Measurements from ENCODE around the gene ANKRD7. TPM values are rescaled to one million over a fixed set of nuclear protein-coding genes. Genes with fewer than 3 reads are reported as not detected.

Gene ANKRD7
- total RNA-seq, 1 experiment from 2014 or later: not detected

- DNase-seq (no peak), ATAC-seq (no peak)
- Histone ChIP-seq H3K27ac (ENCODE audit: low read length) (peak overlapping the region; percentile 57), H2AFZ (ENCODE audit: low read length) (peak overlapping the region; percentile 93), H3K36me3 (ENCODE audit: low read depth, low read length) (peaks cover 19% of the 10 kb centered on the region; the same call in 1 of the 2 replicates), H3K79me2 (ENCODE audit: low read length) (peaks cover 49% of the 10 kb centered on the region), H3K4me2 (ENCODE audit: low read length) (peak overlapping the region; percentile 97), H3K27me3 (ENCODE audit: low read length) (no peaks in the 10 kb centered on the region), H3K9ac (ENCODE audit: low read length) (peak overlapping the region; percentile 99), H3K4me3 (ENCODE audit: low read length) (peak overlapping the region; percentile 100), H3K4me1 (ENCODE audit: insufficient read depth, low read length) (peaks cover 21% of the 10 kb centered on the region; the same call in 1 of the 2 replicates), H3K9me3 (ENCODE audit: low read length) (no peaks in the 10 kb centered on the region), H3F3A (ENCODE audit: low read length, unreplicated experiment) (no peaks in the 10 kb centered on the region), H4K20me1 (ENCODE audit: low read length) (no peaks in the 10 kb centered on the region), H3K9me2 (replicated peaks; ENCODE audit: low read length) (no peaks in the 10 kb centered on the region)
- TF ChIP-seq EZH2 (IDR thresholded peaks at IDR 0.05; ENCODE audit: low read length, unreplicated experiment) (no peak), EZH2phosphoT487 (IDR thresholded peaks at IDR 0.05; ENCODE audit: borderline replicate concordance, low read length) (no peak), CTCF (conservative IDR thresholded peaks at IDR 0.05; ENCODE audit: low read depth, low read length) (no peak)
- POLR2A ChIA-PET (ENCODE audit: unreplicated experiment): interaction anchor here (0.5 to 0.6 kb wide), 2 partner anchors 105 to 338 kb away, joined by 3 to 4 read pairs; no protein-coding TSS in a partner anchor
- CTCF ChIA-PET: no interaction called here
- intact Hi-C loops (cut with micrococcal nuclease): loop anchor here (2.0 to 5.0 kb wide), 2 partner anchors 232 to 312 kb away; partner anchors contain the start of gene CTTNBP2
- BruUV-seq (replicated peaks): TSS peak; percentile 67
Observed at GRCh38 chr7:118184565-118184940, 40.0 kb upstream of the ANKRD7 start.

DNA sequence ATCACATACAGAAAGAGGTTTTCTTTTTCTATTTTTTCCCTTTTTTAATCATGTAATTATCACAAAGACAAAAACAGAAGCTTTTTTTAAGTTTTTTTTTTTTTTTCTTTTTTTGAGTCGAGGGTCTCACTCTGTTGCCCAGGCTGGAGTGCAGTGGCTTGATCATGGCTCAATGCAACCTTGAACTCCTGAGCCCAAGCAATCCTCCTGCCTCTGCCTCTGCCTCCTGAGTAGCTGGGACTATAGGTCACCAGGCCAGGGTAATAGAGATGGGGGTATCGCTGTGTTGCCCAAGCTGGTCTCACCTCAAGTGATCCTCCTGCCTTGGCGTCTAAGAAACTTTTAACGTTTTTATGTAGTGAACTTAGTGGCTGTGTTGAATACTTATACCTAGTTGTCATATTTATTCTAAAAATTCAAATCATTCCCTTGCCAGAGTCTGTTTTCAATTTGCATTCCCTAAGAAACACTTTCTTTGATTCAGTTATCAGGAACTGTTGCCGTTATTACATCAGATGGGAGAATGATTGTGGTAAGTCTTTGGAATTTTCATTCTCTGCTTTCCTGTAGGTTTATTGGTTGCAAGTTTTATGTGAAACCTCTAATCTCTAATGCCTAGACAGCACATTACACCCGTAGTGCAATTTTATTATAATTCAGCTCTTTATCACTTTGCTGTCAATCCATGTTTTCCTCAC is 39.2 kb upstream of the ANKRD7 start:
- Histone ChIP-seq H3K36me3 (ENCODE audit: low read depth, low read length) (peaks cover 19% of the 10 kb centered on the region; the same call in 1 of the 2 replicates), H3F3A (ENCODE audit: low read length, unreplicated experiment) (no peaks in the 10 kb centered on the region), H3K27me3 (ENCODE audit: low read length) (no peaks in the 10 kb centered on the region), H2AFZ (ENCODE audit: low read length) (no peak overlapping the region), H3K9me2 (replicated peaks; ENCODE audit: low read length) (no peaks in the 10 kb centered on the region), H3K4me1 (ENCODE audit: insufficient read depth, low read length) (peaks cover 21% of the 10 kb centered on the region; the same call in 1 of the 2 replicates), H3K4me2 (ENCODE audit: low read length) (peak overlapping the region; percentile 97), H3K4me3 (ENCODE audit: low read length) (peak overlapping the region; percentile 100), H3K79me2 (ENCODE audit: low read length) (peaks cover 49% of the 10 kb centered on the region), H3K9ac (ENCODE audit: low read length) (peak overlapping the region; percentile 99), H3K9me3 (ENCODE audit: low read length) (no peaks in the 10 kb centered on the region), H4K20me1 (ENCODE audit: low read length) (no peaks in the 10 kb centered on the region), H3K27ac (ENCODE audit: low read length) (no peak overlapping the region)
- POLR2A ChIA-PET (ENCODE audit: unreplicated experiment): interaction anchor here (0.6 kb wide), 1 partner anchor 574 kb away, joined by 3 read pairs; no protein-coding TSS in a partner anchor
- no peak for ATAC-seq
- no TSS peak for BruUV-seq (replicated peaks)
- no peak for DNase-seq
- no peak for TF ChIP-seq EZH2phosphoT487 (IDR thresholded peaks at IDR 0.05; ENCODE audit: borderline replicate concordance, low read length)
- no peak for TF ChIP-seq EZH2 (IDR thresholded peaks at IDR 0.05; ENCODE audit: low read length, unreplicated experiment)
- TF ChIP-seq CTCF (conservative IDR thresholded peaks at IDR 0.05; ENCODE audit: low read depth, low read length): no peak
- intact Hi-C loops (cut with micrococcal nuclease): loop anchor here (2.0 kb wide), 1 partner anchor 313 kb away; the partner anchor contains the start of gene CTTNBP2
- CTCF ChIA-PET: no interaction called here

DNA sequence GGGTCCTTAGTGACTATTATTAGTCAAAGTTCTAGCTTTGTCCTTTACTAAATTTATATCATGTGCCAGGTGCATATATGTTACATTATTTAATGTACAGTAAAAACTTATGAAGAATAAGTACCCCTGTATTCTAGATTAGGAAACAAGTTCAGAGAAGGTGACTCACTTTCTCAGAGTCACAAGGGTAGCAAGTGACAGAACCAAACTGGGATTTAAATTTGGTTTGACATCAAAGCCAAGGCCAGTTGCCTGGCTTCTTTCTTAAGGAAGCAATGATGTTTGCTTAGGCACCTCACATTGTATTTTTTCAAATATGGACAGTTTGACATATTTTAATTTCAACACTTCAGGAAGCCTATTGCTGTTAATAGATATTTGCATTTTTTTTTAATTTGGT is 38.0 kb upstream of the ANKRD7 start:
- H3K27ac ChIP-seq (ENCODE audit: low read length): no peak overlapping the region
- peaks cover 49% of the 10 kb centered on the region for H3K79me2 ChIP-seq (ENCODE audit: low read length)
- H3K4me2 ChIP-seq (ENCODE audit: low read length): peak overlapping the region; percentile 97
- TF ChIP-seq EZH2phosphoT487 (IDR thresholded peaks at IDR 0.05; ENCODE audit: borderline replicate concordance, low read length): no peak
- no peak for TF ChIP-seq CTCF (conservative IDR thresholded peaks at IDR 0.05; ENCODE audit: low read depth, low read length)
- TF ChIP-seq EZH2 (IDR thresholded peaks at IDR 0.05; ENCODE audit: low read length, unreplicated experiment): no peak
- ChIA-PET CTCF (no interaction called here), POLR2A (ENCODE audit: unreplicated experiment) (no interaction called here)
- DNase-seq (peak; percentile 9), ATAC-seq (no peak)
- intact Hi-C loops (cut with micrococcal nuclease): no loop called here
- H3K9me3 ChIP-seq (ENCODE audit: low read length): no peaks in the 10 kb centered on the region
- no peaks in the 10 kb centered on the region for H3K9me2 ChIP-seq (replicated peaks; ENCODE audit: low read length)
- BruUV-seq (replicated peaks): no TSS peak
- H3F3A ChIP-seq (ENCODE audit: low read length, unreplicated experiment): no peaks in the 10 kb centered on the region
- no peak overlapping the region for H3K9ac ChIP-seq (ENCODE audit: low read length)
- peaks cover 20% of the 10 kb centered on the region; the same call in 1 of the 2 replicates for H3K36me3 ChIP-seq (ENCODE audit: low read depth, low read length)
- no peaks in the 10 kb centered on the region for H3K27me3 ChIP-seq (ENCODE audit: low read length)
- H3K4me3 ChIP-seq (ENCODE audit: low read length): peak overlapping the region; percentile 100; the same call in 1 of the 2 replicates
- no peaks in the 10 kb centered on the region for H4K20me1 ChIP-seq (ENCODE audit: low read length)
- H3K4me1 ChIP-seq (ENCODE audit: insufficient read depth, low read length): peaks cover 21% of the 10 kb centered on the region; the same call in 1 of the 2 replicates
- no peak overlapping the region for H2AFZ ChIP-seq (ENCODE audit: low read length)
